G401 (cell line): ENCODE data around the gene MOSPD3. TPM values are rescaled to one million over a fixed set of nuclear protein-coding genes. Genes with fewer than 3 reads are reported as not detected.
"Not testable (repeated sequence)": the region's sequence is repeated elsewhere in the genome, so short reads cannot be mapped to it uniquely, and the experiment has no call there.

Source experiments
- DNase-seq: peaks from one replicate; pipeline ENCODE4 v3.0.0-alpha.2; 2015; ENCODE audit warnings: low spot score
- in situ Hi-C: cut with HindIII; loops from 2 replicates; pipeline ENCODE4 v1.10.0; 2016; ENCODE audit warnings: low sequenced_read_pairs, mixed read lengths
- total RNA-seq: library from RNA; depleted of rRNA; stranded (reverse); fragments of >200 nt; shearing (Covaris generic); gene quantifications from 2 replicates; pipeline ENCODE4 v1.2.3, GENCODE V29; 2014; rRNA removed

The MOSPD3 gene
- 12.9 and 52.9 TPM in 2 replicates for total RNA-seq

GRCh38 chr7:100611983-100612729 is at the start of gene MOSPD3:
Gene MOSPD3, plus strand, starts transcription at chr7:100612540. Its CDS starts 252 bp downstream, at chr7:100612792.
- in situ Hi-C loops, result no loop called here

GRCh38 chr7:100563100-100563564 is 49.2 kb upstream of the MOSPD3 start:
- DNase-seq, result no peak
- in situ Hi-C loops, result no loop called here

More at GRCh38 chr7:100611983-100612729, at the start of gene MOSPD3:
- DNase-seq, result peak; percentile 100

GRCh38 chr7:100563809-100564400 is 48.4 kb upstream of the MOSPD3 start:
- in situ Hi-C loops, result no loop called here
- DNase-seq, result peak; percentile 72

- in situ Hi-C loops, DNase-seq: not testable (repeated sequence)
Observed at GRCh38 chr7:100564405-100564804, 47.9 kb upstream of the MOSPD3 start.

- DNase-seq, result no peak
- in situ Hi-C loops, result no loop called here
Observed at GRCh38 chr7:100565133-100565571, 47.2 kb upstream of the MOSPD3 start.

GRCh38 chr7:100566018-100566531 is 46.3 kb upstream of the MOSPD3 start:
- in situ Hi-C loops, result no loop called here
- DNase-seq, result no peak

GRCh38 chr7:100567031-100567730 is 45.2 kb upstream of the MOSPD3 start:
- DNase-seq, result no peak
- in situ Hi-C loops, result no loop called here

- in situ Hi-C loops, result no loop called here
- DNase-seq, result no peak
Observed at GRCh38 chr7:100567751-100568175, 44.6 kb upstream of the MOSPD3 start.

- peak; percentile 22 for DNase-seq
- in situ Hi-C loops, result no loop called here
Observed at GRCh38 chr7:100568176-100568895, 44.0 kb upstream of the MOSPD3 start.

- DNase-seq, result peak; percentile 67
- in situ Hi-C loops, result no loop called here
Observed at GRCh38 chr7:100568896-100569844, 43.2 kb upstream of the MOSPD3 start.

GRCh38 chr7:100570954-100571828 is 41.1 kb upstream of the MOSPD3 start:
- DNase-seq, result peak; percentile 50
- in situ Hi-C loops, result no loop called here

- in situ Hi-C loops, result no loop called here
- DNase-seq, result no peak
Observed at GRCh38 chr7:100571829-100572116, 40.6 kb upstream of the MOSPD3 start.

GRCh38 chr7:100572281-100572948 is 39.9 kb upstream of the MOSPD3 start:
- DNase-seq, result no peak
- in situ Hi-C loops, result no loop called here

- in situ Hi-C loops, result no loop called here
Observed at GRCh38 chr7:100572949-100573675, 39.2 kb upstream of the MOSPD3 start.

GRCh38 chr7:100573691-100574361 is 38.5 kb upstream of the MOSPD3 start, which contains the start of gene SAP25:
Gene SAP25, minus strand, starts transcription at chr7:100573900. Its CDS starts 158 bp downstream, at chr7:100573742.
- in situ Hi-C loops, result no loop called here
- DNase-seq, result no peak

More at GRCh38 chr7:100572949-100573675, 39.2 kb upstream of the MOSPD3 start:
- DNase-seq, result no peak
